Endothelial cell of umbilical vein (primary cell): ENCODE measurements around the gene TSPAN33. TPM values are rescaled to one million over a fixed set of nuclear protein-coding genes. Genes with fewer than 3 reads are reported as not detected.

Source experiments
- BruUV-seq: library from RNA; stranded (reverse); fragments of 400-500 nt; replicated peaks from 2 replicates; lab custom pipeline; 2021; lab: Mats Ljungman, UMichigan
- CTCF ChIA-PET: fragments of 300-600, 350-600 bp; sonication (Branson Sonifier 250); formaldehyde crosslinking; loops from one replicate; lab custom pipeline; 2021; ENCODE audit warnings: antibody characterized with exemption, inconsistent platforms; lab: Charles Lee
- POLR2A ChIA-PET: fragments of 300-600, 350-600 bp; sonication (Branson Sonifier 250); formaldehyde crosslinking; loops from one replicate; lab custom pipeline; 2021; ENCODE audit warnings: antibody characterized with exemption, inconsistent platforms; lab: Charles Lee
- DNase-seq: peaks from one replicate; pipeline ENCODE4 v3.0.0-alpha.2; 2011; ENCODE audit warnings: low read depth, low spot score
- FAIRE-seq: peaks from 2 replicates; lab custom pipeline; 2011; peaks lifted over from hg19 to GRCh38; lab: Jason Lieb, UNC
- H2AFZ ChIP-seq: 2 replicates; pipeline ENCODE4 v1.6.0; 2012; ENCODE audit warnings: low read depth, low read length, control low read depth, inconsistent platforms
- H3K27ac ChIP-seq: 2 replicates; pipeline ENCODE4 v1.5.1; 2011; ENCODE audit warnings: low read depth, mild to moderate bottlenecking, control low read depth, low read length, moderate library complexity; ENCODE audit not compliant: insufficient read depth
- H3K27me3 ChIP-seq, 2 experiments: 2 replicates each; pipeline versions ENCODE4 v1.6.0 to v1.6.1; 2011; ENCODE audit warnings: low read length in 2 of 2, mixed read lengths in 1 of 2; ENCODE audit not compliant: control insufficient read depth in 2 of 2, insufficient read depth in 2 of 2
- H3K36me3 ChIP-seq, 2 experiments: 2 replicates in 1 of 2; 3 replicates in 1 of 2; pipeline ENCODE4 v1.5.1; 2011; ENCODE audit warnings: low read length in 2 of 2, mild to moderate bottlenecking in 1 of 2, moderate library complexity in 1 of 2; ENCODE audit not compliant: control insufficient read depth in 2 of 2, insufficient read depth in 2 of 2; ENCODE audit errors: extremely low read depth in 1 of 2
- H3K4me1 ChIP-seq: 3 replicates; pipeline ENCODE4 v1.5.1; 2011; ENCODE audit warnings: mild to moderate bottlenecking, low read length; ENCODE audit not compliant: control insufficient read depth, insufficient read depth; ENCODE audit errors: extremely low read depth
- H3K4me2 ChIP-seq: 2 replicates; pipeline ENCODE4 v1.6.1; 2011; ENCODE audit warnings: low read length, control low read depth, mixed read lengths; ENCODE audit not compliant: insufficient read depth
- H3K4me3 ChIP-seq, 3 experiments: fragments of 200-600 bp in 1 of 3; sonication (generic), shearing (Covaris generic) in 1 of 3; replicated peaks in 1 of 3; 2 replicates each; pipeline ENCODE4 v1.5.1; 2011 to 2016; ENCODE audit warnings: control low read depth in 3 of 3, low read length in 3 of 3, mild to moderate bottlenecking in 2 of 3, inconsistent platforms in 1 of 3, low read depth in 1 of 3, moderate library complexity in 1 of 3; ENCODE audit not compliant: insufficient read depth in 1 of 3
- H3K79me2 ChIP-seq: 2 replicates; pipeline ENCODE4 v1.6.0; 2012; ENCODE audit warnings: low read length, inconsistent platforms; ENCODE audit not compliant: control insufficient read depth, insufficient read depth
- H3K9ac ChIP-seq: replicated peaks from 2 replicates; pipeline ENCODE3; 2011; ENCODE audit warnings: low read length, control low read depth; ENCODE audit not compliant: insufficient read depth; ENCODE audit errors: extremely low read depth
- H3K9me1 ChIP-seq: replicated peaks from 3 replicates; pipeline ENCODE4 v1.6.0; 2011; ENCODE audit warnings: mild to moderate bottlenecking, low read length; ENCODE audit not compliant: control insufficient read depth, insufficient read depth; ENCODE audit errors: extremely low read depth
- H3K9me3 ChIP-seq: replicated peaks from 2 replicates; pipeline ENCODE4 v1.5.1; 2012; ENCODE audit warnings: low read length, inconsistent platforms; ENCODE audit not compliant: control insufficient read depth, insufficient read depth
- H4K20me1 ChIP-seq: replicated peaks from 2 replicates; pipeline ENCODE3; 2011; ENCODE audit warnings: mild to moderate bottlenecking, low read length; ENCODE audit not compliant: control insufficient read depth, insufficient read depth; ENCODE audit errors: extremely low read depth
- CTCF ChIP-seq, 2 donors: IDR thresholded peaks; 1 replicate in 1 of 2; 2 replicates in 1 of 2; pipeline ENCODE4 v1.5.1; 2011; ENCODE audit warnings: low read length in 2 of 2, mild to moderate bottlenecking in 2 of 2, moderate library complexity in 2 of 2, control low read depth in 1 of 2, inconsistent platforms in 1 of 2, low read depth in 1 of 2; ENCODE audit not compliant: insufficient read depth in 1 of 2; ENCODE audit errors: extremely low read depth in 1 of 2
- EZH2 ChIP-seq: IDR thresholded peaks from 2 replicates; pipeline ENCODE4 v1.6.1; 2012; ENCODE audit warnings: borderline replicate concordance, low read depth, mild to moderate bottlenecking, moderate library complexity, low read length, inconsistent platforms; ENCODE audit not compliant: severe bottlenecking
- FOS ChIP-seq: IDR thresholded peaks from 2 replicates; pipeline ENCODE4 v1.6.1; 2011; ENCODE audit warnings: mild to moderate bottlenecking, low read length, moderate library complexity, borderline replicate concordance; ENCODE audit not compliant: insufficient read depth
- GATA2 ChIP-seq: IDR thresholded peaks from 2 replicates; pipeline ENCODE4 v1.7.0; 2011; ENCODE audit warnings: low read depth, mild to moderate bottlenecking, moderate library complexity, mixed read lengths, low read length; ENCODE audit not compliant: insufficient read length, insufficient read depth
- JUN ChIP-seq: IDR thresholded peaks from 2 replicates; pipeline ENCODE4 v1.6.1; 2011; ENCODE audit warnings: borderline replicate concordance, low read depth; ENCODE audit not compliant: insufficient read length, insufficient read depth
- MAX ChIP-seq: IDR thresholded peaks from 2 replicates; pipeline ENCODE4 v1.6.1; 2011; ENCODE audit not compliant: insufficient read depth, insufficient read length
- MYC ChIP-seq: IDR thresholded peaks from one replicate; pipeline ENCODE4 v1.6.1; 2011; ENCODE audit warnings: mild to moderate bottlenecking, low read depth, low read length
- POLR2A ChIP-seq: IDR thresholded peaks from 2 replicates; pipeline ENCODE4 v1.6.1; 2012; ENCODE audit warnings: low read depth, mild to moderate bottlenecking, control low read depth, low read length
- POLR2AphosphoS5 ChIP-seq: IDR thresholded peaks from 2 replicates; pipeline ENCODE4 v1.6.1; 2012; ENCODE audit warnings: low read depth, mild to moderate bottlenecking, control low read depth, low read length, moderate library complexity; ENCODE audit not compliant: insufficient read depth
- dilution Hi-C: fragments of 300-500 bp; cut with MboI; formaldehyde crosslinking; loops from one replicate; pipeline ENCODE4 v1.15.0; 2019; ENCODE audit warnings: low sequenced_read_pairs; ENCODE audit not compliant: extremely low pct_ligation_motif_present
- intact Hi-C: fragments of 100-400 bp; cut with micrococcal nuclease; formaldehyde crosslinking; loops from one replicate; pipeline ENCODE4 v1.10.0; 2022
- polyA plus RNA-seq, 4 experiments: library from polyadenylated mRNA; depleted of rRNA in 3 of 4; stranded (reverse) in 3 of 4; unstranded in 1 of 4; fragments of >200 nt; gene quantifications; 2 replicates each; pipeline versions ENCODE4 v1.2.1 to v1.2.3, GENCODE V29; 2011 to 2012; ENCODE audit warnings: missing spikeins in 1 of 4
- total RNA-seq: library from RNA; stranded (reverse); gene quantifications from 2 replicates; pipeline ENCODE4 v1.2.3, GENCODE V29; 2021

TSPAN33 gene
- total and polyA plus RNA-seq, 2 donors (not counting 3 experiments of a cell fraction or from before 2014, with no cell fraction given): 0.21 TPM; not detected in 1

DNA sequence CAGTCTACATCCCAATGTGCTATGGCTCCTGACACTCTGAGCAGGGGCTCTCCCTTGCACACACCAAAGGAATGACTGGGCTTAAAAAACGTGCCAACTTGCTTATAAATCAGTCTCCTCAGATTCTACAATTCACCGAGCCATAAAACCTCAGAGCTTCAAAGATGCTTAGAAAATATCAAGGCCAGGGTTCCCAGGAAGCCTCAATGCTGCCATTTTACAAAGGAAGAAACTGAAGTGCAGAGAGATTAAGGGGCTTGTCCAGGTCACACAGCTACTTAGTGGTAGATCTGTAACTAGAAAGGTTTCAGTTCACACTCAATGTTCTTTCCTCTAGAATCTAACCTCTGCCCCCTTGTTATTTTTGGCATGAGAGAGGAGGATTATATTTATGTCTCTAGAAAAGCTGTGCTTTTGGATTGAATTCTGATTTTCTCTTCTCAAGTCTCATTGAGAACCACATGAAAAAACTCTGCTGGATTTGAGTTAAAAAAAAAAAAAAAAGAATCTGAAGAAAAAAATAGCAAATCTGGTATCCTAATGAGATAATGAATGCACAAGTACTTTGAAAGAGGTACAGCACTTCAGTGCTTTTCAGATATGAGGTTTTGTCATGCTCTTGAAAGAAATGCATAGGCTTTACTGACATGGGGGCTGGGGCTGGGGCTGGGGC is 22.3 kb upstream of the TSPAN33 start:
- H4K20me1 ChIP-seq: no peaks in the 10 kb centered on the region
- TF ChIP-seq POLR2A (no peak), JUN (no peak), POLR2AphosphoS5 (no peak), CTCF (IDR thresholded peaks at IDR 0.05; ENCODE audit: extremely low read depth in 1 of 2, insufficient read depth in 1 of 2, low read depth in 1 of 2, low read length in 2 of 2) (no peak), FOS (no peak), MAX (no peak), GATA2 (no peak), MYC (no peak), EZH2 (no peak)
- no peaks in the 10 kb centered on the region for H3K36me3 ChIP-seq
- no peak overlapping the region for H3K27ac ChIP-seq
- H3K9ac ChIP-seq: no peak overlapping the region
- no peak overlapping the region for H3K4me2 ChIP-seq
- H3K9me1 ChIP-seq: no peaks in the 10 kb centered on the region
- intact Hi-C loops: no loop called here
- peaks cover 9 to 13% of the 10 kb centered on the region in 2 experiments for H3K27me3 ChIP-seq
- no peak overlapping the region for H3K4me3 ChIP-seq
- dilution Hi-C loops: no loop called here
- ChIA-PET POLR2A (no interaction called here), CTCF (interaction anchor here (0.8 to 1.5 kb wide), 2 partner anchors 8 to 41 kb away, joined by 3 to 6 read pairs; no protein-coding TSS in a partner anchor)
- BruUV-seq: no TSS peak
- FAIRE-seq (no peak), DNase-seq (no peak)
- H3K9me3 ChIP-seq: no peaks in the 10 kb centered on the region
- H3K79me2 ChIP-seq: no peaks in the 10 kb centered on the region
- no peak overlapping the region for H2AFZ ChIP-seq
- H3K4me1 ChIP-seq: no peaks in the 10 kb centered on the region
